IMR-90 (cell line): Measurements from ENCODE around the gene PPP1R3F.

ENCODE experiments used
- CEBPB ChIP-seq: IDR thresholded peaks from 2 replicates; pipeline ENCODE4 v1.6.1; 2012; ENCODE audit warnings: low read depth, low read length, improper control_type of control experiment
- CHD1 ChIP-seq: IDR thresholded peaks from 2 replicates; pipeline ENCODE4 v1.6.1; 2012; ENCODE audit warnings: low read depth, low read length, improper control_type of control experiment
- CTCF ChIP-seq: conservative IDR thresholded peaks from 2 replicates; pipeline ENCODE4 v1.5.1; 2012; ENCODE audit warnings: mild to moderate bottlenecking, low read depth, low read length, improper control_type of control experiment
- MAFK ChIP-seq: IDR thresholded peaks from 2 replicates; pipeline ENCODE4 v1.6.1; 2012; ENCODE audit warnings: low read depth, low read length, improper control_type of control experiment
- MAZ ChIP-seq: IDR thresholded peaks from 2 replicates; pipeline ENCODE4 v1.6.1; 2012; ENCODE audit warnings: low read depth, mild to moderate bottlenecking, low read length, improper control_type of control experiment, moderate library complexity, borderline replicate concordance
- RAD21 ChIP-seq: IDR thresholded peaks from 2 replicates; pipeline ENCODE4 v1.6.1; 2012; ENCODE audit warnings: low read length, improper control_type of control experiment
- RFX5 ChIP-seq: IDR thresholded peaks from 2 replicates; pipeline ENCODE4 v1.8.0; 2012; ENCODE audit warnings: low read depth, mild to moderate bottlenecking, low read length, moderate library complexity
- SMC3 ChIP-seq: fragments of 150-350 bp; IDR thresholded peaks from 2 replicates; pipeline ENCODE4 v1.6.1; 2016; ENCODE audit warnings: low read depth, mild to moderate bottlenecking, antibody characterized with exemption, low read length, moderate library complexity

- TF ChIP-seq SMC3 (no peak), CTCF (no peak), CEBPB (no peak), MAFK (no peak), RAD21 (no peak), RFX5 (no peak), CHD1 (no peak), MAZ (no peak)
Observed at GRCh38 chrX:49276207-49276606, 6.6 kb downstream of the PPP1R3F start.
